Measurements from ENCODE around the gene CLDN10. TPM values are rescaled to one million over a fixed set of nuclear protein-coding genes. Genes with fewer than 3 reads are reported as not detected.

The CLDN10 gene
- total and polyA plus RNA-seq, 2 of the 8 experiments (the other 6 are each of a cell fraction or from before 2014, with no cell fraction given): 41.2 to 43.6 TPM

- Histone ChIP-seq H3K56ac (replicated peaks; ENCODE audit: insufficient read length, low read depth, low read length) (no peak overlapping the region), H3K23ac (ENCODE audit: insufficient read length) (no peak overlapping the region), H3K4me2 (ENCODE audit: insufficient read depth in 1 of 2, low read depth in 2 of 2, low read length in 2 of 2) (no peak overlapping the region), H3K27me3 (replicated peaks in 1 of 4; ENCODE audit: control insufficient read depth in 3 of 4, extremely low read depth in 1 of 4, insufficient read depth in 3 of 4, low read length in 3 of 4) (no peaks in the 10 kb centered on the region), H2BK15ac (ENCODE audit: low read length) (no peak overlapping the region), H2BK120ac (replicated peaks; ENCODE audit: low read depth, low read length) (no peak overlapping the region), H3K4me3 (ENCODE audit: extremely low read depth in 1 of 4, insufficient read depth in 2 of 4, low read depth in 3 of 4, low read length in 4 of 4) (no peak overlapping the region), H3K9ac (replicated peaks in 1 of 4; ENCODE audit: extremely low read depth in 1 of 4, low read depth in 3 of 4, low read length in 3 of 4) (no peak overlapping the region), H2AK5ac (ENCODE audit: low read depth, low read length) (no peak overlapping the region), H3K18ac (ENCODE audit: extremely low read depth, low read length) (no peak overlapping the region), H3K4ac (replicated peaks; ENCODE audit: insufficient read length, low read depth, low read length) (no peak overlapping the region), H3K79me1 (ENCODE audit: low read depth, low read length) (no peaks in the 10 kb centered on the region), H2BK20ac (ENCODE audit: low read length) (no peak overlapping the region), H3K79me2 (ENCODE audit: control insufficient read depth in 1 of 2, insufficient read depth in 2 of 2, low read length in 2 of 2) (no peaks in the 10 kb centered on the region), H3K23me2 (ENCODE audit: low read depth, low read length) (no peaks in the 10 kb centered on the region), H4K20me1 (replicated peaks in 1 of 2; ENCODE audit: control insufficient read depth in 1 of 2, insufficient read depth in 2 of 2, low read length in 2 of 2) (peaks cover 0 to 3% of the 10 kb centered on the region in 2 experiments), H3K27ac (ENCODE audit: low read depth, low read length) (no peak overlapping the region), H3K36me3 (ENCODE audit: control insufficient read depth in 2 of 4, insufficient read depth in 4 of 4, low read length in 3 of 4) (peaks cover 0 to 3% (median 0%) of the 10 kb centered on the region in 4 experiments; a peak in 1 of 8 replicates), H2BK5ac (ENCODE audit: low read depth, low read length) (no peak overlapping the region), H3K14ac (ENCODE audit: insufficient read length) (no peak overlapping the region), H3K4me1 (replicated peaks in 1 of 4; ENCODE audit: control insufficient read depth in 3 of 4, insufficient read depth in 4 of 4, low read length in 3 of 4) (no peaks in the 10 kb centered on the region), H4K5ac (ENCODE audit: insufficient read length, low read depth, low read length) (no peak overlapping the region), H2AFZ (ENCODE audit: low read length) (no peak overlapping the region), H4K8ac (ENCODE audit: extremely low read depth, insufficient read depth, low read length) (no peak overlapping the region), H2BK12ac (ENCODE audit: low read depth, low read length) (no peak overlapping the region), H4K91ac (replicated peaks; ENCODE audit: insufficient read length, low read length) (no peak overlapping the region), H3K9me3 (ENCODE audit: insufficient read depth in 2 of 2, low read depth in 1 of 2, low read length in 1 of 2) (no peaks in the 10 kb centered on the region)
- ChIA-PET POLR2A (ENCODE audit: partially characterized antibody) (no interaction called here), CTCF (ENCODE audit: partially characterized antibody) (interaction anchor here (0.5 to 1.0 kb wide), 2 partner anchors 28 to 378 kb away, joined by 3 read pairs; no protein-coding TSS in a partner anchor)
- no peak for DNase-seq (ENCODE audit: low read depth in 1 of 2, low spot score in 2 of 2)
- no peak for FAIRE-seq
- WGBS, 2 experiments (ENCODE audit: extremely low coverage in 1 of 2, insufficient coverage in 1 of 2, insufficient read length in 1 of 2, insufficient replicate concordance in 2 of 2, low coverage in 1 of 2, low lambda C conversion rate in 2 of 2, missing lambda C conversion rate in 1 of 2): 85% methylated on average over 2 of the region's 2 CpGs; no CpG with 5 or more reads in 1 of the 2 experiments
- TF ChIP-seq ATF2 (IDR thresholded peaks at IDR 0.05; ENCODE audit: low read length): no peak
- TF ChIP-seq RNF2 (IDR thresholded peaks at IDR 0.05; ENCODE audit: borderline replicate concordance, low read depth, low read length, missing control alignments, poor library complexity, severe bottlenecking): no peak
- no peak for TF ChIP-seq GTF2F1 (IDR thresholded peaks at IDR 0.05; ENCODE audit: borderline replicate concordance, low read depth, low read length)
- TF ChIP-seq POLR2A (IDR thresholded peaks at IDR 0.05; ENCODE audit: control extremely low read depth in 1 of 2, low read depth in 2 of 2, low read length in 2 of 2): no peak
- no peak for TF ChIP-seq ZNF274 (IDR thresholded peaks at IDR 0.05; ENCODE audit: borderline replicate concordance, extremely low read depth, low read length)
- TF ChIP-seq HDAC2 (IDR thresholded peaks at IDR 0.05; ENCODE audit: borderline replicate concordance in 1 of 2, low read depth in 2 of 2, low read length in 2 of 2): no peak
- TF ChIP-seq ASH2L (IDR thresholded peaks at IDR 0.05; ENCODE audit: low read length): no peak
- TF ChIP-seq HDAC6 (IDR thresholded peaks at IDR 0.05; ENCODE audit: low read depth, low read length): no peak
- TF ChIP-seq CHD1 (IDR thresholded peaks at IDR 0.05; ENCODE audit: low read depth, low read length): no peak
- TF ChIP-seq TCF12 (IDR thresholded peaks at IDR 0.05; ENCODE audit: low read depth, low read length): no peak
- no peak for TF ChIP-seq USF2 (IDR thresholded peaks at IDR 0.05; ENCODE audit: low read length)
Measured at GRCh38 chr13:95568131-95568530, 15.6 kb downstream of the CLDN10 start.
